ENCODE data around the gene FAM20C. TPM values are rescaled to one million over a fixed set of nuclear protein-coding genes. Genes with fewer than 3 reads are reported as not detected.

FAM20C gene
- total RNA-seq, 1 donor from 2014 or later, result 14.6 TPM

- no peak overlapping the region for H3K4me3 ChIP-seq (ENCODE audit: low read length in 3 of 3)
- peaks cover 17 to 33% (median 31%) of the 10 kb centered on the region in 3 donors for H3K27me3 ChIP-seq (ENCODE audit: control insufficient read depth in 3 of 3, insufficient read depth in 3 of 3, low read length in 3 of 3)
- no peaks in the 10 kb centered on the region for H3K4me1 ChIP-seq (ENCODE audit: control insufficient read depth in 3 of 3, insufficient read depth in 3 of 3, low read length in 3 of 3)
- no peaks in the 10 kb centered on the region for H3K36me3 ChIP-seq (ENCODE audit: control insufficient read depth in 3 of 3, insufficient read depth in 3 of 3, low read length in 3 of 3)
- H3K27ac ChIP-seq (ENCODE audit: low read depth, low read length), result no peak overlapping the region
- H3K9ac ChIP-seq (ENCODE audit: low read depth in 1 of 3, low read length in 3 of 3), result no peak overlapping the region
- H3K9me3 ChIP-seq (ENCODE audit: control insufficient read depth in 3 of 3, low read length in 3 of 3), result peaks cover 0 to 2% (median 0%) of the 10 kb centered on the region in 3 donors
These were observed 107.3 kb downstream of the FAM20C start for GRCh38 chr7:299628-300027.

GRCh38 chr7:300048-300447, 107.7 kb downstream of the FAM20C start:
- Histone ChIP-seq H3K27me3 (ENCODE audit: control insufficient read depth in 3 of 3, insufficient read depth in 3 of 3, low read length in 3 of 3) (peaks cover 15 to 33% (median 31%) of the 10 kb centered on the region in 3 donors), H3K4me1 (ENCODE audit: control insufficient read depth in 3 of 3, insufficient read depth in 3 of 3, low read length in 3 of 3) (no peaks in the 10 kb centered on the region), H3K4me3 (ENCODE audit: low read length in 3 of 3) (no peak overlapping the region), H3K9me3 (ENCODE audit: control insufficient read depth in 3 of 3, low read length in 3 of 3) (peaks cover 0 to 4% (median 0%) of the 10 kb centered on the region in 3 donors), H3K9ac (ENCODE audit: low read depth in 1 of 3, low read length in 3 of 3) (no peak overlapping the region), H3K36me3 (ENCODE audit: control insufficient read depth in 3 of 3, insufficient read depth in 3 of 3, low read length in 3 of 3) (no peaks in the 10 kb centered on the region), H3K27ac (ENCODE audit: low read depth, low read length) (no peak overlapping the region)

GRCh38 chr7:300546-301290, 108.3 kb downstream of the FAM20C start:
- Histone ChIP-seq H3K9ac (ENCODE audit: low read depth in 1 of 3, low read length in 3 of 3) (no peak overlapping the region), H3K9me3 (ENCODE audit: control insufficient read depth in 3 of 3, low read length in 3 of 3) (peaks cover 0 to 4% (median 0%) of the 10 kb centered on the region in 3 donors), H3K27ac (ENCODE audit: low read depth, low read length) (no peak overlapping the region), H3K4me1 (ENCODE audit: control insufficient read depth in 3 of 3, insufficient read depth in 3 of 3, low read length in 3 of 3) (no peaks in the 10 kb centered on the region), H3K27me3 (ENCODE audit: control insufficient read depth in 3 of 3, insufficient read depth in 3 of 3, low read length in 3 of 3) (peaks cover 12 to 31% (median 27%) of the 10 kb centered on the region in 3 donors), H3K4me3 (ENCODE audit: low read length in 3 of 3) (no peak overlapping the region), H3K36me3 (ENCODE audit: control insufficient read depth in 3 of 3, insufficient read depth in 3 of 3, low read length in 3 of 3) (no peaks in the 10 kb centered on the region)

- Histone ChIP-seq H3K36me3 (ENCODE audit: control insufficient read depth in 3 of 3, insufficient read depth in 3 of 3, low read length in 3 of 3) (no peaks in the 10 kb centered on the region), H3K27me3 (ENCODE audit: control insufficient read depth in 3 of 3, insufficient read depth in 3 of 3, low read length in 3 of 3) (peaks cover 12 to 30% (median 26%) of the 10 kb centered on the region in 3 donors), H3K4me3 (ENCODE audit: low read length in 3 of 3) (no peak overlapping the region), H3K9me3 (ENCODE audit: control insufficient read depth in 3 of 3, low read length in 3 of 3) (peaks cover 0 to 4% (median 0%) of the 10 kb centered on the region in 3 donors), H3K9ac (ENCODE audit: low read depth in 1 of 3, low read length in 3 of 3) (no peak overlapping the region), H3K27ac (ENCODE audit: low read depth, low read length) (no peak overlapping the region), H3K4me1 (ENCODE audit: control insufficient read depth in 3 of 3, insufficient read depth in 3 of 3, low read length in 3 of 3) (no peaks in the 10 kb centered on the region)
These were observed 109.1 kb downstream of the FAM20C start for GRCh38 chr7:301291-302053.

GRCh38 chr7:302054-302992, 110.0 kb downstream of the FAM20C start:
- Histone ChIP-seq H3K4me1 (ENCODE audit: control insufficient read depth in 3 of 3, insufficient read depth in 3 of 3, low read length in 3 of 3) (no peaks in the 10 kb centered on the region), H3K9ac (ENCODE audit: low read depth in 1 of 3, low read length in 3 of 3) (no peak overlapping the region), H3K36me3 (ENCODE audit: control insufficient read depth in 3 of 3, insufficient read depth in 3 of 3, low read length in 3 of 3) (no peaks in the 10 kb centered on the region), H3K9me3 (ENCODE audit: control insufficient read depth in 3 of 3, low read length in 3 of 3) (peaks cover 0 to 4% (median 0%) of the 10 kb centered on the region in 3 donors), H3K27me3 (ENCODE audit: control insufficient read depth in 3 of 3, insufficient read depth in 3 of 3, low read length in 3 of 3) (peaks cover 12 to 29% (median 26%) of the 10 kb centered on the region in 3 donors), H3K4me3 (ENCODE audit: low read length in 3 of 3) (no peak overlapping the region), H3K27ac (ENCODE audit: low read depth, low read length) (no peak overlapping the region)

GRCh38 chr7:303425-303824, 111.1 kb downstream of the FAM20C start:
- Histone ChIP-seq H3K27me3 (ENCODE audit: control insufficient read depth in 3 of 3, insufficient read depth in 3 of 3, low read length in 3 of 3) (peaks cover 12 to 22% (median 18%) of the 10 kb centered on the region in 3 donors), H3K27ac (ENCODE audit: low read depth, low read length) (no peak overlapping the region), H3K9me3 (ENCODE audit: control insufficient read depth in 3 of 3, low read length in 3 of 3) (peaks cover 0 to 4% (median 3%) of the 10 kb centered on the region in 3 donors), H3K4me3 (ENCODE audit: low read length in 3 of 3) (no peak overlapping the region), H3K36me3 (ENCODE audit: control insufficient read depth in 3 of 3, insufficient read depth in 3 of 3, low read length in 3 of 3) (no peaks in the 10 kb centered on the region), H3K9ac (ENCODE audit: low read depth in 1 of 3, low read length in 3 of 3) (no peak overlapping the region), H3K4me1 (ENCODE audit: control insufficient read depth in 3 of 3, insufficient read depth in 3 of 3, low read length in 3 of 3) (no peaks in the 10 kb centered on the region)

- no peak overlapping the region for H3K4me3 ChIP-seq (ENCODE audit: low read length in 3 of 3)
- no peak overlapping the region for H3K27ac ChIP-seq (ENCODE audit: low read depth, low read length)
- peaks cover 0 to 4% (median 3%) of the 10 kb centered on the region in 3 donors for H3K9me3 ChIP-seq (ENCODE audit: control insufficient read depth in 3 of 3, low read length in 3 of 3)
- H3K27me3 ChIP-seq (ENCODE audit: control insufficient read depth in 3 of 3, insufficient read depth in 3 of 3, low read length in 3 of 3), result peaks cover 12 to 22% (median 18%) of the 10 kb centered on the region in 3 donors
- H3K4me1 ChIP-seq (ENCODE audit: control insufficient read depth in 3 of 3, insufficient read depth in 3 of 3, low read length in 3 of 3), result no peaks in the 10 kb centered on the region
- H3K9ac ChIP-seq (ENCODE audit: low read depth in 1 of 3, low read length in 3 of 3), result no peak overlapping the region
- no peaks in the 10 kb centered on the region for H3K36me3 ChIP-seq (ENCODE audit: control insufficient read depth in 3 of 3, insufficient read depth in 3 of 3, low read length in 3 of 3)
These were observed 111.7 kb downstream of the FAM20C start for GRCh38 chr7:303884-304573.

- Histone ChIP-seq H3K9ac (ENCODE audit: low read depth in 1 of 3, low read length in 3 of 3) (no peak overlapping the region), H3K27ac (ENCODE audit: low read depth, low read length) (no peak overlapping the region), H3K9me3 (ENCODE audit: control insufficient read depth in 3 of 3, low read length in 3 of 3) (peaks cover 0 to 5% (median 3%) of the 10 kb centered on the region in 3 donors), H3K4me1 (ENCODE audit: control insufficient read depth in 3 of 3, insufficient read depth in 3 of 3, low read length in 3 of 3) (no peaks in the 10 kb centered on the region), H3K36me3 (ENCODE audit: control insufficient read depth in 3 of 3, insufficient read depth in 3 of 3, low read length in 3 of 3) (no peaks in the 10 kb centered on the region), H3K27me3 (ENCODE audit: control insufficient read depth in 3 of 3, insufficient read depth in 3 of 3, low read length in 3 of 3) (peaks cover 12 to 22% (median 21%) of the 10 kb centered on the region in 3 donors), H3K4me3 (ENCODE audit: low read length in 3 of 3) (no peak overlapping the region)
These were observed 112.4 kb downstream of the FAM20C start for GRCh38 chr7:304574-305409.
